SU-DHL-6 (cell line): ENCODE results near the gene ANKRD55.

Experiments
- H2AFZ ChIP-seq: fragments of 200-600 bp; sonication (generic); 2 replicates; pipeline ENCODE4 v1.6.1; 2014; ENCODE audit warnings: low read depth, mild to moderate bottlenecking, moderate library complexity, mixed read lengths, antibody characterized with exemption, low read length; ENCODE audit not compliant: severe bottlenecking
- H3F3A ChIP-seq: fragments of 200-600 bp; shearing (Covaris generic); 2 replicates; pipeline ENCODE4 v1.6.0; 2016; ENCODE audit warnings: antibody characterized with exemption, mild to moderate bottlenecking; ENCODE audit not compliant: insufficient read depth
- H3K27ac ChIP-seq: fragments of 200-600 bp; sonication (generic); 2 replicates; pipeline ENCODE4 v1.5.1; 2016; ENCODE audit warnings: low read depth, mild to moderate bottlenecking, low read length, moderate library complexity, mixed read lengths
- H3K27me3 ChIP-seq: fragments of 200-600 bp; sonication (generic), shearing (Covaris generic); 2 replicates; pipeline ENCODE4 v1.6.0; 2014; ENCODE audit warnings: mild to moderate bottlenecking, low read length
- H3K36me3 ChIP-seq: fragments of 200-600 bp; sonication (generic); 2 replicates; pipeline ENCODE4 v1.6.1; 2014; ENCODE audit warnings: mild to moderate bottlenecking, low read length, mixed read lengths
- H3K4me2 ChIP-seq: fragments of 300-600, 200-600 bp; shearing (Covaris generic), sonication (generic); 2 replicates; pipeline ENCODE4 v1.6.0; 2014; ENCODE audit warnings: low read length, low read depth, mild to moderate bottlenecking; ENCODE audit not compliant: poor library complexity, severe bottlenecking
- H3K4me3 ChIP-seq: fragments of 200-600 bp; sonication (generic); 2 replicates; pipeline ENCODE4 v1.5.1; 2014; ENCODE audit warnings: antibody characterized with exemption, low read length, mild to moderate bottlenecking, mixed read lengths; ENCODE audit not compliant: insufficient read depth, poor library complexity, severe bottlenecking
- H3K79me2 ChIP-seq: fragments of 200-600 bp; sonication (generic); 2 replicates; pipeline ENCODE4 v1.6.1; 2014; ENCODE audit warnings: mild to moderate bottlenecking, low read length, moderate library complexity; ENCODE audit not compliant: insufficient read depth
- H3K9ac ChIP-seq: fragments of 200-600 bp; sonication (generic); 2 replicates; pipeline ENCODE4 v1.7.0; 2014; ENCODE audit warnings: mild to moderate bottlenecking, low read length
- H3K9me2 ChIP-seq: fragments of 200-600 bp; sonication (generic); replicated peaks from 2 replicates; pipeline ENCODE4 v1.6.1; 2014; ENCODE audit warnings: low read length; ENCODE audit not compliant: insufficient read depth
- H3K9me3 ChIP-seq: fragments of 200-600 bp; sonication (generic); 2 replicates; pipeline ENCODE4 v1.6.1; 2014; ENCODE audit warnings: low read length, mixed read lengths; ENCODE audit not compliant: insufficient read depth
- H4K20me1 ChIP-seq: fragments of 200-600 bp; sonication (generic); 2 replicates; pipeline ENCODE4 v1.6.1; 2014; ENCODE audit warnings: low read depth, mild to moderate bottlenecking, antibody characterized with exemption, low read length, moderate library complexity, mixed read lengths
- EZH2phosphoT487 ChIP-seq: fragments of 200-600 bp; sonication (generic), shearing (Covaris generic); conservative IDR thresholded peaks from 2 replicates; pipeline ENCODE4 v1.6.1; 2018; ENCODE audit warnings: mild to moderate bottlenecking, antibody characterized with exemption, low read length, moderate library complexity, mixed read lengths
- TF ChIP-seq, protein P1 (sequence below): fragments of 200-600 bp; sonication (generic); IDR thresholded peaks from one replicate; pipeline ENCODE4 v1.5.1; 2017; ENCODE audit warnings: antibody characterized with exemption, mild to moderate bottlenecking, low read length, moderate library complexity; ENCODE audit not compliant: insufficient read depth, poor library complexity, severe bottlenecking

The ANKRD55 gene

DNA sequence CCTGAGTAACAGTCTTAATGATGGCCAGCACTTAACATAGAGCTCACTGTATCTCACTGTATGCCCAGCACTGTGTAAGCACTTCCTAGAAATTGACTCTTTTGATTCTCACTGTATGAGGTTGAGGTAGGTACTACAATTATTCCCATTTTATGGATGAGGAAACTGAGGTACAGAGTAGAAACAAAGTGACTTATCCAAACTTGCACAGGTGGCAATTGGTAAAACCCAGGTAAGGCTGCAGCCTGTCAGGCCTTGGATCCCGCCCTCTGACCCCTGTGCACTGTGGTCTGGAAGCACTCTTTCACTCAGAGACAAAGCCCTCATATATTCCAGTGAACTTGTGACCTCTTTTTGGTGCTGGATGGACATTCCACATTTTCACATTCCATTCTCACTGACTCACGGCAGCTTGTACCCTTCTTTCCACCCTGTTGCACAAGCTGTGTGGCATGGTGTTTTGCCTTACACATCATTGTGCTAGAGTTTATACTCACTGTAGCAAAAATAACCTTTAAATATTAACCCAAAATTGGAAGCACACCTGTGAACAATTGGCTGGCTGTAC is 21.7 kb downstream of the ANKRD55 start:
- H3K27ac ChIP-seq: no peak overlapping the region
- H3F3A ChIP-seq: no peaks in the 10 kb centered on the region
- no peaks in the 10 kb centered on the region for H3K36me3 ChIP-seq
- H3K9me3 ChIP-seq: no peaks in the 10 kb centered on the region
- H4K20me1 ChIP-seq: no peaks in the 10 kb centered on the region
- H2AFZ ChIP-seq: no peak overlapping the region
- H3K9me2 ChIP-seq: no peaks in the 10 kb centered on the region
- no peak for TF ChIP-seq EZH2phosphoT487
- TF ChIP-seq, protein P1, sequence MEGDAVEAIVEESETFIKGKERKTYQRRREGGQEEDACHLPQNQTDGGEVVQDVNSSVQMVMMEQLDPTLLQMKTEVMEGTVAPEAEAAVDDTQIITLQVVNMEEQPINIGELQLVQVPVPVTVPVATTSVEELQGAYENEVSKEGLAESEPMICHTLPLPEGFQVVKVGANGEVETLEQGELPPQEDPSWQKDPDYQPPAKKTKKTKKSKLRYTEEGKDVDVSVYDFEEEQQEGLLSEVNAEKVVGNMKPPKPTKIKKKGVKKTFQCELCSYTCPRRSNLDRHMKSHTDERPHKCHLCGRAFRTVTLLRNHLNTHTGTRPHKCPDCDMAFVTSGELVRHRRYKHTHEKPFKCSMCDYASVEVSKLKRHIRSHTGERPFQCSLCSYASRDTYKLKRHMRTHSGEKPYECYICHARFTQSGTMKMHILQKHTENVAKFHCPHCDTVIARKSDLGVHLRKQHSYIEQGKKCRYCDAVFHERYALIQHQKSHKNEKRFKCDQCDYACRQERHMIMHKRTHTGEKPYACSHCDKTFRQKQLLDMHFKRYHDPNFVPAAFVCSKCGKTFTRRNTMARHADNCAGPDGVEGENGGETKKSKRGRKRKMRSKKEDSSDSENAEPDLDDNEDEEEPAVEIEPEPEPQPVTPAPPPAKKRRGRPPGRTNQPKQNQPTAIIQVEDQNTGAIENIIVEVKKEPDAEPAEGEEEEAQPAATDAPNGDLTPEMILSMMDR: no peak
- no peak overlapping the region for H3K4me3 ChIP-seq
- H3K4me2 ChIP-seq: no peak overlapping the region
- H3K79me2 ChIP-seq: no peaks in the 10 kb centered on the region
- H3K9ac ChIP-seq: no peak overlapping the region
- no peaks in the 10 kb centered on the region for H3K27me3 ChIP-seq

DNA sequence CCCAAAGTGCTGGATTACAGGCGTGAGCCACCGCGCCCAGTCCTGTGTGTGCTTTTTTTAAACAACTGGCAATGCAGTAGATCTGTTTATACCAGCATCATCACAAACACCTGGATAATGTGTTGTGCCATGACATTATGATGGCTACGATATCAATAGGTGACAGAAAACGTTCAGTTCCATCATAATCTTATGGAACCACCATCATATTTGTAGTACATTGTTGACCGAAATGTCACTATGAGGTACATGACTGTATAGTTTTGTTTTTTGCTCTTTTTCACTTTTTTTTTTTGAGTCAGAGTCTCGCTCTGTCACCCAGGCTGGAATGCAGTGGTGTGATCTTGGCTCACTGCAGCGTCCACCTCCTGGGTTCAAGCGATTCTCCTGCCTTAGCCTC is 24.4 kb downstream of the ANKRD55 start:
- Histone ChIP-seq H4K20me1 (no peaks in the 10 kb centered on the region), H3K9me3 (no peaks in the 10 kb centered on the region), H3K9ac (no peak overlapping the region), H3K79me2 (no peaks in the 10 kb centered on the region), H3K4me3 (no peak overlapping the region), H3F3A (no peaks in the 10 kb centered on the region), H3K4me2 (no peak overlapping the region), H2AFZ (no peak overlapping the region), H3K27me3 (no peaks in the 10 kb centered on the region), H3K27ac (no peak overlapping the region), H3K9me2 (no peaks in the 10 kb centered on the region), H3K36me3 (no peaks in the 10 kb centered on the region)
- no peak for TF ChIP-seq EZH2phosphoT487
- TF ChIP-seq, protein P1: no peak

DNA sequence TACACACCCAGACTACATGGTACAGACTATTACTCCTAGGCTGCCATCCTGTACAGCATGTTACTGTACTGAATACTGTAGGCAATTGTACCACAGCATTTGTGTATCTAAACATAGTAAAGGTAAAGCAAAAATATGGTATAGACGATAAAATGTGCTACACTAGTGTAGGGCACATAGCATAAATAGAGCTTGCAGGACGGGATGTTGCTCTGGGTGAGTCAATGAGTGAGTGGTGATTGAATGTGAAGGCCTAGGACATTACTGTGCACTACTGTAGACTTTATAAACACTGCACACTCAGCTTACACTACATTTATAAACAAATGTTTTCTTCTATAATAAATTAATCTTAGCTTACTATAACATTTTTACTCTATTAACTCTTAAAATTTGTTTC is 25.6 kb downstream of the ANKRD55 start:
- H4K20me1 ChIP-seq: no peaks in the 10 kb centered on the region
- H3K27me3 ChIP-seq: no peaks in the 10 kb centered on the region
- H3K27ac ChIP-seq: no peak overlapping the region
- H3K4me3 ChIP-seq: no peak overlapping the region
- H3K9ac ChIP-seq: no peak overlapping the region
- no peak overlapping the region for H3K4me2 ChIP-seq
- H3K36me3 ChIP-seq: no peaks in the 10 kb centered on the region
- H3K79me2 ChIP-seq: no peaks in the 10 kb centered on the region
- no peaks in the 10 kb centered on the region for H3F3A ChIP-seq
- no peak for TF ChIP-seq EZH2phosphoT487
- TF ChIP-seq, protein P1: no peak
- H3K9me3 ChIP-seq: no peaks in the 10 kb centered on the region
- no peak overlapping the region for H2AFZ ChIP-seq
- no peaks in the 10 kb centered on the region for H3K9me2 ChIP-seq
